Glutamatergic neuron (in vitro differentiated cells): ENCODE data around the gene FSTL4. TPM values are rescaled to one million over a fixed set of nuclear protein-coding genes. Genes with fewer than 3 reads are reported as not detected.

Experiments used
- DNase-seq: peaks from one replicate; pipeline ENCODE4 v3.0.0; 2022
- H3K27ac Mint-ChIP-seq: one replicate; pipeline ENCODE4 v1.8.0; 2020; ENCODE audit warnings: mild to moderate bottlenecking, mixed read lengths, inconsistent platforms; ENCODE audit not compliant: unreplicated experiment
- H3K27me3 Mint-ChIP-seq: one replicate; pipeline ENCODE4 v1.8.0; 2020; ENCODE audit warnings: mild to moderate bottlenecking, moderate library complexity, mixed read lengths, inconsistent platforms; ENCODE audit not compliant: unreplicated experiment
- H3K36me3 Mint-ChIP-seq: one replicate; pipeline ENCODE4 v1.8.0; 2020; ENCODE audit warnings: mild to moderate bottlenecking, mixed read lengths, inconsistent platforms; ENCODE audit not compliant: unreplicated experiment
- H3K4me1 Mint-ChIP-seq: one replicate; pipeline ENCODE4 v1.8.0; 2020; ENCODE audit warnings: mild to moderate bottlenecking, low read depth, mixed read lengths, inconsistent platforms; ENCODE audit not compliant: unreplicated experiment
- H3K4me3 Mint-ChIP-seq: one replicate; pipeline ENCODE4 v1.8.0; 2020; ENCODE audit warnings: mild to moderate bottlenecking, mixed read lengths, inconsistent platforms; ENCODE audit not compliant: unreplicated experiment
- H3K9me3 Mint-ChIP-seq: one replicate; pipeline ENCODE4 v1.8.0; 2020; ENCODE audit warnings: mild to moderate bottlenecking, moderate library complexity, mixed read lengths, inconsistent platforms; ENCODE audit not compliant: unreplicated experiment
- CTCF ChIP-seq: fragments of 200-600 bp; sonication (generic); IDR thresholded peaks from one replicate; pipeline ENCODE4 v1.5.0; 2021; ENCODE audit not compliant: partially characterized antibody, unreplicated experiment
- total RNA-seq: library from RNA; stranded (reverse); fragmentation: NEBNext Ultra II Directional; extraction: Animal tissue kit (Norgen Biotek cat#: 25700); gene quantifications from one replicate; pipeline ENCODE4 v1.2.1, GENCODE V29; 2021; ENCODE audit not compliant: unreplicated experiment

FSTL4 gene
- total RNA-seq, 1 donor from 2014 or later = 29.0 TPM

GRCh38 chr5:133377736-133378135 lies 234.6 kb downstream of the FSTL4 start:
- no peak for TF ChIP-seq CTCF
- no peaks in the 10 kb centered on the region for H3K4me1 Mint-ChIP-seq
- no peak overlapping the region for H3K27ac Mint-ChIP-seq
- peaks cover 3% of the 10 kb centered on the region for H3K27me3 Mint-ChIP-seq
- H3K9me3 Mint-ChIP-seq = no peaks in the 10 kb centered on the region
- H3K36me3 Mint-ChIP-seq = peaks cover 23% of the 10 kb centered on the region
- no peak overlapping the region for H3K4me3 Mint-ChIP-seq
- DNase-seq = no peak

GRCh38 chr5:133376986-133377385 lies 235.4 kb downstream of the FSTL4 start:
- H3K36me3 Mint-ChIP-seq = peaks cover 23% of the 10 kb centered on the region
- no peak for TF ChIP-seq CTCF
- no peak overlapping the region for H3K4me3 Mint-ChIP-seq
- H3K9me3 Mint-ChIP-seq = no peaks in the 10 kb centered on the region
- H3K27ac Mint-ChIP-seq = no peak overlapping the region
- no peak for DNase-seq
- no peaks in the 10 kb centered on the region for H3K4me1 Mint-ChIP-seq
- H3K27me3 Mint-ChIP-seq = peaks cover 3% of the 10 kb centered on the region

GRCh38 chr5:133373121-133373870 lies 239.0 kb downstream of the FSTL4 start:
- DNase-seq = no peak
- Mint-ChIP-seq H3K27me3 (peaks cover 5% of the 10 kb centered on the region), H3K4me3 (no peak overlapping the region), H3K36me3 (peaks cover 23% of the 10 kb centered on the region), H3K27ac (no peak overlapping the region), H3K4me1 (peaks cover 5% of the 10 kb centered on the region), H3K9me3 (no peaks in the 10 kb centered on the region)
- no peak for TF ChIP-seq CTCF

- H3K36me3 Mint-ChIP-seq = peaks cover 17% of the 10 kb centered on the region
- H3K4me3 Mint-ChIP-seq = no peak overlapping the region
- H3K27ac Mint-ChIP-seq = no peak overlapping the region
- no peak for DNase-seq
- H3K9me3 Mint-ChIP-seq = no peaks in the 10 kb centered on the region
- peaks cover 4% of the 10 kb centered on the region for H3K27me3 Mint-ChIP-seq
- TF ChIP-seq CTCF = no peak
- H3K4me1 Mint-ChIP-seq = peaks cover 5% of the 10 kb centered on the region
Observed at GRCh38 chr5:133372293-133372937, 239.9 kb downstream of the FSTL4 start.
